GM12878 (cell line): ENCODE measurements around the gene AMPD3. TPM values are rescaled to one million over a fixed set of nuclear protein-coding genes. Genes with fewer than 3 reads are reported as not detected.

Experiments used
- ASH2L ChIP-seq: fragments of 300-600, 200-600 bp; sonication (generic); IDR thresholded peaks from 2 replicates; pipeline ENCODE4 v1.6.1; 2017; ENCODE audit warnings: low read depth, mild to moderate bottlenecking, borderline replicate concordance
- ATF7 ChIP-seq: fragments of 450-650 bp; IDR thresholded peaks from 2 replicates; pipeline ENCODE4 v1.6.1; 2016; ENCODE audit warnings: low read depth, mild to moderate bottlenecking
- CBX3 ChIP-seq: fragments of 200-600 bp; sonication (generic); IDR thresholded peaks from 2 replicates; pipeline ENCODE4 v1.6.1; 2016; ENCODE audit warnings: low read depth, borderline replicate concordance
- CHD2 ChIP-seq: IDR thresholded peaks from 2 replicates; pipeline ENCODE4 v1.6.1; 2011; ENCODE audit warnings: low read depth, low read length, improper control_type of control experiment, borderline replicate concordance
- EED ChIP-seq: sonication (generic); IDR thresholded peaks from 2 replicates; pipeline ENCODE4 v1.6.1; 2016; ENCODE audit warnings: antibody characterized with exemption, low read depth
- EGR1 ChIP-seq, 2 experiments: IDR thresholded peaks; 1 replicate in 1 of 2; 2 replicates in 1 of 2; pipeline ENCODE4 v1.6.1; 2011 to 2012; ENCODE audit warnings: low read depth in 2 of 2, low read length in 2 of 2, borderline replicate concordance in 1 of 2, mild to moderate bottlenecking in 1 of 2, moderate library complexity in 1 of 2
- PAX5 ChIP-seq: IDR thresholded peaks from 2 replicates; pipeline ENCODE4 v1.6.1; 2011; ENCODE audit warnings: low read depth, low read length, borderline replicate concordance
- PBX3 ChIP-seq: IDR thresholded peaks from 2 replicates; pipeline ENCODE4 v1.6.1; 2011; ENCODE audit warnings: mild to moderate bottlenecking, low read depth, low read length, moderate library complexity; ENCODE audit not compliant: insufficient replicate concordance
- PKNOX1 ChIP-seq: fragments of 450-650 bp; IDR thresholded peaks from 2 replicates; pipeline ENCODE4 v1.6.1; 2016; ENCODE audit warnings: mild to moderate bottlenecking
- POU2F2 ChIP-seq: IDR thresholded peaks from 3 replicates; pipeline ENCODE4 v1.6.1; 2011; ENCODE audit warnings: low read depth, mild to moderate bottlenecking, low read length, borderline replicate concordance
- RAD21 ChIP-seq: IDR thresholded peaks from 2 replicates; pipeline ENCODE4 v1.6.1; 2011; ENCODE audit warnings: mild to moderate bottlenecking, low read depth, low read length, moderate library complexity; ENCODE audit not compliant: insufficient read depth
- RB1 ChIP-seq: fragments of 450-650 bp; formaldehyde crosslinking; IDR thresholded peaks from 2 replicates; pipeline ENCODE4 v1.6.1; 2017; ENCODE audit warnings: mild to moderate bottlenecking, borderline replicate concordance
- RBBP5 ChIP-seq: fragments of 200-600 bp; sonication (generic); conservative IDR thresholded peaks from 2 replicates; pipeline ENCODE4 v1.6.1; 2016
- STAT1 ChIP-seq: fragments of 450-650 bp; conservative IDR thresholded peaks from 2 replicates; pipeline ENCODE4 v1.6.1; 2014; ENCODE audit warnings: antibody characterized with exemption, mild to moderate bottlenecking
- TCF7 ChIP-seq: IDR thresholded peaks from 2 replicates; pipeline ENCODE4 v1.6.1; 2014; ENCODE audit warnings: antibody characterized with exemption, borderline replicate concordance
- USF2 ChIP-seq: IDR thresholded peaks from 2 replicates; pipeline ENCODE4 v1.6.1; 2011; ENCODE audit warnings: low read depth, low read length, improper control_type of control experiment, borderline replicate concordance
- ZBTB33 ChIP-seq: fragments of 450-650 bp; IDR thresholded peaks from 2 replicates; pipeline ENCODE4 v1.6.1; 2017; ENCODE audit warnings: mild to moderate bottlenecking
- ZNF24 ChIP-seq: fragments of 450-650 bp; IDR thresholded peaks from 2 replicates; pipeline ENCODE4 v1.6.1; 2017; ENCODE audit warnings: antibody characterized with exemption, mild to moderate bottlenecking
- ZNF274 ChIP-seq: IDR thresholded peaks from one replicate; pipeline ENCODE4 v1.8.0; 2011; ENCODE audit not compliant: insufficient read length, insufficient read depth
- ZNF687 ChIP-seq: fragments of 450-650 bp; IDR thresholded peaks from 2 replicates; pipeline ENCODE4 v1.6.1; 2017; ENCODE audit warnings: mild to moderate bottlenecking, moderate library complexity
- polyA plus RNA-seq, 11 experiments: library from polyadenylated mRNA; depleted of rRNA in 4 of 11; unstranded in 6 of 11; stranded (reverse) in 5 of 11; fragments of >200 nt; fragmentation: Nextera tagmentation in 4 of 11; fragmentation: Illumina TruSeq in 1 of 11; extraction: Ambion mirVana in 4 of 11; extraction: Trizol in 1 of 11; gene quantifications; 1 replicate in 1 of 11; 2 replicates in 10 of 11; pipeline versions ENCODE4 v1.2.1 to v1.2.3, GENCODE V29; 2011 to 2016; ENCODE audit warnings: inconsistent platforms in 2 of 11, missing spikeins in 2 of 11, low read depth in 1 of 11
- total RNA-seq, 4 experiments: library from RNA; depleted of rRNA in 3 of 4; stranded (reverse); fragments of >200 nt in 3 of 4; fragmentation: Illumina TruSeq in 1 of 4; extraction: Trizol in 1 of 4; gene quantifications; 2 replicates each; pipeline versions ENCODE4 v1.2.1 to v1.2.3, GENCODE V29; 2013 to 2021

Gene AMPD3
- total and polyA plus RNA-seq, 10 of the 15 experiments (the other 5 are each of a cell fraction or from before 2014, with no cell fraction given), result 5.6 to 28.6 (median 15.9) TPM

- TF ChIP-seq PKNOX1, result peak; percentile 92
- no peak for TF ChIP-seq ZNF24
- peak; percentile 61 for TF ChIP-seq PBX3
- no peak for TF ChIP-seq ZNF274
- TF ChIP-seq EGR1 (IDR thresholded peaks at IDR 0.05; ENCODE audit: borderline replicate concordance in 1 of 2, low read depth in 2 of 2, low read length in 2 of 2), result 0 out of 3 replicates have a peak, but pooled peaks of 1 of the 2 experiments have one; percentile 42
- TF ChIP-seq ASH2L, result no peak
- peak; percentile 78 for TF ChIP-seq EED
- TF ChIP-seq PAX5, result peak; percentile 45; the same call in 1 of the 2 replicates
- no peak for TF ChIP-seq ZBTB33
- peak; percentile 48 for TF ChIP-seq CHD2
- no peak for TF ChIP-seq STAT1
- no peak for TF ChIP-seq RBBP5
- no peak for TF ChIP-seq TCF7
- TF ChIP-seq USF2, result no peak
- no peak for TF ChIP-seq RB1
- no peak for TF ChIP-seq ATF7
- TF ChIP-seq POU2F2, result no peak
- TF ChIP-seq ZNF687, result peak; percentile 72
- no peak for TF ChIP-seq CBX3
- peak; percentile 20; the same call in 1 of the 2 replicates for TF ChIP-seq RAD21
Observed at GRCh38 chr11:10459029-10459970, 4.2 kb downstream of the AMPD3 start (continued).
